Stomach (tissue), 4 donors: Measurements from ENCODE around the gene PPP3CA.

Experiments used
- CTCF ChIP-seq, 7 experiments: fragments of 450-650 bp in 4 of 7; fragments of 200-600 bp in 3 of 7; sonication (generic) in 3 of 7; IDR thresholded peaks; one replicate each; pipeline ENCODE4 v1.5.1; 2016 to 2019; ENCODE audit warnings: antibody characterized with exemption in 7 of 7, control low read depth in 2 of 7, mild to moderate bottlenecking in 1 of 7
- POLR2A ChIP-seq, 4 donors: fragments of 450-650 bp; IDR thresholded peaks; one replicate each; pipeline ENCODE4 v1.6.1; 2016; ENCODE audit warnings: antibody characterized with exemption in 4 of 4, control low read depth in 2 of 4, mild to moderate bottlenecking in 1 of 4, moderate library complexity in 1 of 4

DNA sequence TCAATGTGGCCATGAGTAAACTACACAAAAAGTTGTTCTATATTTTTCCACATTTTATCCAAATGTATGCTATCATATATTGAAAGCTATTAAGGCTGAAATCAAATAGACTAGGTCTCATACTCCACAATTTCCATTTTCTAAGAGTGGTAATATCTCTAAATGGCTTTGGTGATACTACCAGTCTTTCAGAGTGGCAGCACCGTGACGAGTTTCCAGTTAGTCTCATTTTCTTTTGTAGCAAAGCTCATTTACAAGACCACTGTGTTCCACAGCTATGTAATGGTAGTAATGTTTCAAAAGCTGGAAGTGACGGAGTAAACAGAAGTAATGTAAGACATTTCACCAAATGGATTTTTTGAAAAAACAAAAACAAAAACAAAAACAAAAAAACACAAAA is 228.2 kb downstream of the PPP3CA start:
- TF ChIP-seq CTCF (IDR thresholded peaks at IDR 0.05) (no peak), POLR2A (IDR thresholded peaks at IDR 0.05) (no peak)
